HG02571 (cell line): ENCODE results near the gene GDF9.
A peak's percentile ranks its signal among the peaks of the same experiment; 100 is the strongest.

Experiments
- ATAC-seq: cut with Tn5 transposase; IDR thresholded peaks from one replicate; pipeline ENCODE4 v1.9.1; 2021; ENCODE audit warnings: mild to moderate bottlenecking, moderate library complexity; ENCODE audit not compliant: unreplicated experiment

The GDF9 gene

GRCh38 chr5:132822650-132823480 lies 43.4 kb downstream of the GDF9 start:
- ATAC-seq: no peak

- ATAC-seq: no peak
Observed at GRCh38 chr5:132821791-132822190, 44.5 kb downstream of the GDF9 start.

DNA sequence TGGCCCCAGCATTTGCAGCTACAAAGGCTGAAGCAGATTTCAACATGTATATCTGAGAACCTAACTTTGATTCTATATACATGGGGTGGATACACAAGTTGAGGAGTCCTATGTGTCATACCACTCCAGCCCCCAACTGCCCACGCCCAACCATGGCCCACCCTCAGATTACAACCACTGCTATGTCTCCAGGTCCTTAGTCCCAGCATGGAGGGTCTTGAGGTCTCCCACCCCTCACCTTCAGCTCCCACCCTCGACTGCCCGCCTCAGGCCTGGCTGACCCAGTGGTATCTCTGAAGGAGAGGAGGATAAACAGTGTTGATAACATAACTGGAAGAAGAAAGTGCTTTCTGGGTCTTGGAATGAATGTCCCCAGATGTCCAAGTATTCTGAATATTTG lies 44.9 kb downstream of the GDF9 start:
- ATAC-seq: no peak

- peak; percentile 63 for ATAC-seq
Observed at GRCh38 chr5:132820162-132820754, 46.0 kb downstream of the GDF9 start.

- no peak for ATAC-seq
Observed at GRCh38 chr5:132819468-132819867, 46.8 kb downstream of the GDF9 start.

DNA sequence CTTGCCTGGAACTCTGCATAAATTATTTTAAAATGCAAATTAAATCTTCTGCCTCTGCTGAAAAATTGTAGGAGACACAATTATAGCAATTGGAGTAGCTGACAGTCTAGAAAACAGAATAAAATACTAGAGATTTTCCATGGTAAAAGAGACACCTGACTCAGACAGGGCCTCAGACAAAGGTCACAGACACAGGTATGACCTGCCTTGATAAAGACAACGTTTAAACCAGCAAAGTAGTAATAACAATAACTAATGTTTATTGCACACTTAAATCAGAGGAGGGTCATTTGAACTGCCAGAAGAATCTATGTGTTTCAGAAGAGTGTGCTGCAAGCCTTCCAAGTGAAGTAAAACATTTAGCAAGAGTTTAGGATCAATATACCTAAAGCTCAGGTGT lies 49.3 kb downstream of the GDF9 start:
- no peak for ATAC-seq

DNA sequence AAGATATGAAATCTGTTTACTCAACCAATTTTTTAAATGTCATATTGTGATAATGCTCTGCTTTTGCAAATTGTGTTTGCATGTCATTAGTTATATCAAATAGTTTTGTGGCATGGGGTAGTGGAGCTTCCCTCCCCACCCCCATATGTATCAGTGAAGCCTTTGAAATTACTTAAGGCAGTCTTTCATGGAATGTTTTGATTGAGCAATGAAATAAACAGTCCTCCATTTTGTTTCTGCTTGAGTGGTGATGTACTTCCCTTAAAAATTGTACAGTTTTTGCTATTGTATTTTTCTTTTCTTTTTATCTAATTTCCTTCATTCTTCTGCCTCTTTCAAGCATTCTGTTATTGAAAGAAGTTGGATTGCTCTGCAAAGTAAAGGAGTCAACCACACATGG lies 49.7 kb downstream of the GDF9 start:
- no peak for ATAC-seq

DNA sequence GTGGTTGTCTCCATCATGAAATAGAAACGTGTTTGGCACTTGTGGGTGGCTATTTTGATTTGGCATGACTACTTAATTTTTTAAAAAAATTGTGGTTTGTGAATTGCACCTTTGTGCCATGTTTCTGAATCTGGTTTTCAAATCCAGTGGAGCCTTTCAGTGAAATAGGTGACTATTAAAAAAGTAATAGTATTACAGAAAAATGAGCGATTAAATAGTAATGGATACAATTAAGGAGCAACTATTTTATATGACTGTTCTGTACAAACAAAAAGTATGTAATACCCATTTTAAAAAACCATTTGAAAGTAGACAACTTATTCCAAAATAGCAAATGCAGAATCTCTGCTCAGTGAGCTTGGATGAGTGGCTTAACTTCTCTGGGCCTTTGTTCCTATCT lies 50.2 kb downstream of the GDF9 start:
- no peak for ATAC-seq

DNA sequence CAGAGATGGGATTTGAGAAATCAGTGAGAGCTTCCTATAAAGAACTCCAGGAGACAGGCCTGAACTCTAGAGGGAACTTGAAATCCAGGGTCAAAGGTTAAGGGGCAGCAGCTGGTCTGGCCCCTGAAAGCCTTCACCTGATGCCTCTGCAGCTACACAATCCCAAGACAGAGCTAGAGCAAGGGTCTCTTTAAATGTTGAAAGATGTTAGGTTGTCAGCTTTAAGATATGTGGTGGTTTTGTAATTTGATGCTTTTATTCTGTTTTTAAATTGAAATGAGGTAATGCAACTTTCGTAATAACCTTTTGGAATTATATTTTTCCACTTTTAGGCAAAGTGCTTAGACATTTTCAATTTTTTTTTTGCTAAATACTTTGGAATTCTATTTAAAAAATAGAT lies 50.8 kb downstream of the GDF9 start:
- no peak for ATAC-seq

DNA sequence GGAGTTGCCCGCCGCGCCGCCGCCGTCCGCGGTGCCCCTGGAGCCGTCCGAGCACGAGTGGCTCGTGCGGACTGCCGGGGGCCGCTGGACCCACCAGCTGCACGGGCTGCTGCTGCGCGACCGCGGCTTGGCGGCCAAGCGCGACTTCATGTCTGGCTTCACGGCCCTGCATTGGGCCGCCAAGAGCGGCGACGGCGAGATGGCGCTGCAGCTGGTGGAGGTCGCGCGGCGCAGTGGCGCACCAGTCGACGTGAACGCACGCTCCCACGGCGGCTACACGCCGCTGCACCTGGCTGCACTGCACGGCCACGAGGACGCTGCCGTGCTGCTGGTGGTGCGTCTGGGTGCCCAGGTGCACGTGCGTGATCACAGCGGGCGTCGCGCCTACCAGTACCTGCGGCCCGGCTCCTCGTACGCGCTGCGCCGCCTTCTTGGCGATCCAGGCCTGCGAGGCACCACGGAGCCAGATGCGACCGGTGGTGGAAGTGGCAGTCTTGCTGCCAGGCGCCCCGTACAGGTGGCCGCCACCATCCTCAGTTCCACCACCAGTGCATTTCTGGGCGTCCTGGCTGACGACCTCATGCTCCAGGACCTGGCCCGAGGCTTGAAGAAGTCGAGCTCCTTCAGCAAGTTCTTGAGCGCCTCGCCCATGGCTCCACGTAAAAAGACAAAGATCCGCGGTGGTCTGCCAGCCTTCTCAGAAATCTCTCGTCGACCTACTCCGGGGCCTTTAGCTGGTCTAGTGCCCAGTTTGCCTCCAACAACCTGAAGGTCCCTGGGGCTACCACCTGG lies 51.6 kb downstream of the GDF9 start:
- ATAC-seq: no peak

GRCh38 chr5:132813599-132814502 lies 52.4 kb downstream of the GDF9 start:
- ATAC-seq: no peak

DNA sequence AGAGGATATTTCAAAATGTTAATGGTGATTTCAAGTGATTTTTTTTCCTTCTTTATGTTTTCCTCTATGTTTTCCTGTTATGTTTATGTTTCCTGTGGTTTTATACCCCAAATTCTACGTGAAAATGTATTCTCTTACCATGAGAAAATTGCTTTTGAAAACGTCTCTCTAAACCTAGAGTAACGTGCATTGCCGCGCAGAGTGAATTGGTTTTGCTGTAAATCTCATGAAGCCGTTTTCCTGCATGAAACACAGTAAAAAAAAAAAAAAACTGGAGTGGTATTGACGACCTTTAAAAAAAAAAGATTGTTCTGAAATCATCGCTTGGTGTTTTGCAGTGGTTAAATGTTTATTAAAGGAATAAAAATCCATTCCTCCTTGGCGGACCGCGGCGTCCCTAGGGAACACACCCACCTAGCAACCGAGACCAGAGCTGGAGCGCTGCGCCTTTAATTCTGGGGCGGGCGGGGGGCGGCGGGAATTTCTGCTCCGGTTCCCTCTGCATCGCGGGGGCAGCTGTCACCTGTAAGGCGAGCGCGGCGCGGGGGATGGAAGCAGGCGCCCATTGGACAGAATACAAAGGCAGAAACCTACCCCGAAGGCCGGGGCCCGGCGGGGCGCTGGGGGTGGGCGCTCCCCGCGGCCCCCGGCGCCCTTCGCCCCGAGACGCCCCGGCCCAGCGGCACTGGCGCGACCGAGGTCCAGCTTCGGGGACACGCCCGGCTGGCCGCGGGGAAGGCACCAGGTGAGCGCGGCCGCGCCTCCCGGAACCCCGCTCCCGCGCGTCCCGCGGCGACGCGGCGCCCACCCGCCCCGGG lies 53.3 kb downstream of the GDF9 start, which contains the start of gene SOWAHA:
TSS of gene SOWAHA (plus strand) at position 522 of the 818 bp plus-strand sequence. CDS start 320 bp downstream, outside the sequence.
- ATAC-seq: no peak

GRCh38 chr5:132812123-132812765 lies 54.0 kb downstream of the GDF9 start:
- ATAC-seq: no peak
